COR-L47 (cell line): ENCODE data around the gene IMMP2L.

Experiments used
- DNase-seq: peaks from one replicate; lab custom pipeline; 2025; lab: John Stamatoyannopoulos, UW

IMMP2L gene

GRCh38 chr7:110867771-110868170, 694.5 kb downstream of the IMMP2L start:
- DNase-seq = no peak

- no peak for DNase-seq
Observed at GRCh38 chr7:110863258-110863657, 699.0 kb downstream of the IMMP2L start.

- DNase-seq = no peak
Observed at GRCh38 chr7:110861163-110861562, 701.1 kb downstream of the IMMP2L start.

DNA sequence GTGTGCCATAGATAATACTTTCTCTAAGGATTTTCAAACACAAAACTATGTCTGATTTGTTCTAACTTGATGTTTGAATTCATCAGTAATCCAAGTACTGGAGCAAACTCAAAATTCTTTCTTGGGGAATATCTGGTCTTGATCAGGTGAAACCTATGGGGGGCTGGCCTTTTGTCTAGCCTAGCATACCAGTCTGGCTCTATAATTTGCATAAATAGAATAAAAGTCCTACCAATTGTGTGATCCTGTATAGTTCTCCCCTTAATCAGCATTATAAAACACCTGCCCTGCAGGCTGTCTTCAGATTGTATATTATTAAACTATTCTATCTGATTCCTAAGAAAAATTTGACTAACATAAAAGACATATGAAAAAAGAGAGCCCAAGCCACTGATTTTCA, 705.2 kb downstream of the IMMP2L start:
- no peak for DNase-seq

DNA sequence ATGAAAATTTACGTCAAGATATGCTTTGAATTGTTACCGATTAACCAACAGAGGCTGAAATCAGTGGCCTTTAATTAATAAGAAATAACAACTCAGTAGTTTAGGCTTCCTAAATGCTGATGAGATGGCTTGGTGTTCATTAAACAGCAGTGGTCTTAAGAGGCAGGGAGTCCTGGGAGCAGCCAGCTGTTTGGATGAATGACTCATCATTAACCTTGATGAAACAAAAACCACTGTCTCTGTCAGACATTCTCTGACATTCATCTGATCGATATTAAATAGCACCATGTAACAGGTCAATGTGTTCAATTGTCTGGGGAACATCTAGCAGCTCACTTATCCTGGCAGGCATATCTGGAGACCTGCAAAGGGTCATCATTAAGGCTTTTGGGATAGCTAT, 705.6 kb downstream of the IMMP2L start:
- DNase-seq = no peak

DNA sequence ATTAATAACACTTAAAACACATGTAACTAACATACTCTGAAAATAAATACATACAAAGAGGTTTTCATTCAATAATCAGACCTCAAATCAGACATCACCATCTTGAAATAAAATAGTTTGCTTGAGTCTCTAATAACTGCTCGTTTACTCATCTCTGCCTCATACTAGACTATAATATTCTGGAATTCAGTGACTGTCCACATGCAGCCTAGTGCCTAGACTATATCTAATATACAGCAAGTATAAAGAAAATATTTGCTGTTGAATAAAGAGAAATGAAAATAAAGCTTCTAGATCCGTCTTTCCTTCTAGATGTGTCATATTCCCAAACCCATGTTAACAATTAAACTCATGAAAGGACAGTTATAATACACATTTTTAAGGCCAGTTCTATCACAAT, 707.6 kb downstream of the IMMP2L start:
- DNase-seq = no peak

- DNase-seq = no peak
Observed at GRCh38 chr7:110854166-110854565, 708.1 kb downstream of the IMMP2L start.

DNA sequence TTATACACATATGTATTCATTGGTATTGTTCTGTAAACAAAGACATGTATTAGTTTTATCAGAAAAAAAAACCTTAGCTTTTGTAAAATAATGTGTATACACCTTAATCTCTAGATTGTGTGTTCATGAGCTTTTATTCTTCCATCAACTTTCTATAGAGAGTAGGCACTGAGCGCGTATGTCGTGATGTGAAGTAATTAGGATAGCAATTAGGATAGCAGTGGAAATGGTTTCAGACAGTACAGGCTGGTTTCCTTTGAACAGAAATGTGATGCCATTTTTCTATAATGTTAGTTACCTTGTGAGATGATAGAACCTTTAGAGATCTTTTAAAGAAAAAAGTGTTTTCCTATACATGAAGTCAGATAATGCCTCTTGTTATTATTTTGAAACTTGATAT, 709.0 kb downstream of the IMMP2L start:
- no peak for DNase-seq

DNA sequence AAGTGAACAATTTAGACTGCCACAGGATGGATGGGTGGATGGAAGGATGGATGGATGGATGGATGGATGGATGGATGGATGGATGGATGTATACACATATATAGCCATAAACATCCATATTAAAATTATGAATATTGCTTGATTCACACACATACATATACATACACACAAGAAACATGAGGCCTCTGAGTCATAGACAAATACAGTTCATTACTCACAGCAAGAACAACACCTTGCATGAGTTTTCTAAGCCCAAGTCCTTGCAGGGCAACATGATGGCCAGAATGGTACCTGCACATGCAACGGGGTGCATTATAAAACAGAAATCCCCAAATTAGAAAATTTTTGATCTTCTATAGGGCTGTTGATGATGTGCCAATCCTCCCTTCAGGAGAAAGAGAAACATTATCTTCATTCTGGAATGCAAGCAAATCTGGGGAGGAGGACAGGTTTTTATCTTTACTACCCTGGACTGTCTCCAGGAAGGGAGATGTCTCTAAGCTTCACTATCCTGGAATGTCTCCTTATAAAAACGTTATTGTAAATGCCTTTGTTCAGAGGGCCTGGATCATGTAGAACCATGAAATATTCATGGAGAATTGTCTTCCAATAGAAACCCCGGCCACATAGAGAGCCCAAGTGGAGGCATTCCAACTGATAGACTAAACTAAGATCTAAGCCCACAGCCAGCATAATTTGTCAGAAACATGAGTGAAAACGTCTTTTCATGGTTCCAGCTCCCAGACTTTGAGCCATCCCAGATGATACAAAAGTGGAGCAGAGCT, 709.9 kb downstream of the IMMP2L start:
- DNase-seq = no peak

GRCh38 chr7:110850224-110850623, 712.1 kb downstream of the IMMP2L start:
- DNase-seq = no peak

DNA sequence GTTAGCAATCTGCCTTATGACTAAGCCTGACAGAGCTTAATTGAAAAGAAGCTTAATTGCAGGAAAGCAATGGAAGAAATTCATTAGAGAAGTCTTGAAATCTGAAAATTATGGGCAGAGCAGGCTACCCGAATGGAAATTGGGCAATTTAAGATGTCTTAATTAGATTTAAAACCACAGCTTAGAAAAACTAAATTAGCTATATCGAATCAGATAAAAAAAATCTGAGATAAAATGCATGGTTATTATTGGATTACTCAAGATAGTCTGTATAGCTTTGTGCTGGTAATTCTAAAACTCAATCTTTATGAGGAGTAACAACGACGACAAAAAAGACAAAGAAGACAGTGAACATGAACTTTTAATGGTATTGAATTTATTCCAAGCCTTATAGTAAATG, 719.5 kb downstream of the IMMP2L start:
- DNase-seq = no peak

DNA sequence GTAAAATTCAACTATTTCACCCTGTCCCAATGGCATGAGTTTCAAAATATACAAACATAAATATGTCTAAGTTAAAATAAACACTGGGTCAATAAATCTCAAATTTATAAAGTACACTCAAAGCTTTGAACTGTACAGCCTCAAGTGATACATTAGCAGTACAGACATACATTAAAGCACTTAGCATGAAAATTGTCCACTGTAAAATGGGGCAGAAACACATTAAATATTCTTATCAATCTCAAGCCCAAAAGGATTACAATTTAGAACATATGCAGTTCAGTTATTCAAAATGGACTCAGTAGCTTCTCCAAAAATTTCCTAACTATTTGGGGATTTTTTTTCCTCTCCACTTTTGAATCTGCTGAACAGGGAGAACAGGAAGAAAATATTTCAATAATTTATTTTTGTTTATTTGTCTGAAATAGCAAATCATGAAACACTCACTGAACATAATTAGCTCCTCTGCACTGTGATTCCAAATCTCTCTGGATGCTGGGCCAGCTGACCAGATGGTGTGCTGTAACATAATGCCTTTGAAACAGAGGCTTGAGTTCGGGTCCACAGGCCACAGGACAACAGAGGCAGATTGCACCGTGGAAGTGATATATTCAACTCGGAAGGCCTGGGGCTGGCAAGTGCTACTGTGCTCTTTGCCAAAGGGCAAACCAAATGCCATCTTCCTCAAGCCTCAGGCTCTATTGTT, 720.3 kb downstream of the IMMP2L start:
- no peak for DNase-seq

- peak; percentile 83 for DNase-seq
Observed at GRCh38 chr7:110839866-110840265, 722.4 kb downstream of the IMMP2L start.

DNA sequence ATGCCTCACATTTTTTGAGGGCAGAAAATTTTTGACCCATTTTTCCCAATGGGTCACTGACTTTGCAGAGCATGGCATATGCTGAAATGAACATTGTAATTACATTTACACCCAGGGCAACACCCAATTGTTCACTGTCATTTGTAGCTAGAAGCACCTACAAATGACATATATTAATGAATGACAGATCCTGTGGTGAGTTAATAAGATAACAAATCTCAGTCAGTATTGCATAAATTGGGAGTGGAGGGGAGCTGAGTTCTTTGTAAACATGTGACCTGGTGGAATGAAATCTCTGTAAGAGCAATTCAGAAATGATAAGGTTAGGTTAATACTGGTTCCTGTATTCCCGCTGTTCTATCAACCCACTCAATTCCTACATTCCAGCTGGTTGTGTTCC, 726.4 kb downstream of the IMMP2L start:
- no peak for DNase-seq

DNA sequence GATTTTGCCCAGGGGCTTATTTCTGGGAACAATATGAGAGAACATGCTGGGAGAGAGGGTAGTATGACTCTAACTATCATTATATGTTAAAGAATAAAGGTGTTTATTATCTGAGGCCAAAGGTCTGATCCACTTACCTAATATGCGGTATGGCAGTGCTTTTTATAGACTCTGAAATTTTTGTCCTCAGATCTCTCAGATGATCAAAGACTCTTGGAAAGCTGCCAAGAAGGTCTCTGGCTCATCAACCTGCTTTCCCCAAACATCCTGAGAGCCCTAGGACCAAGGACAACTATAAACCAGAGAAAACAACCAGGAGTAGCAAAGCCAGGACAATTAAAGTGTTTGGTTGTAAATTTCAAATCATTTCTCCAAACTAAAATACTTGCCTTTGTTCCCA, 727.1 kb downstream of the IMMP2L start:
- DNase-seq = peak; percentile 91

DNA sequence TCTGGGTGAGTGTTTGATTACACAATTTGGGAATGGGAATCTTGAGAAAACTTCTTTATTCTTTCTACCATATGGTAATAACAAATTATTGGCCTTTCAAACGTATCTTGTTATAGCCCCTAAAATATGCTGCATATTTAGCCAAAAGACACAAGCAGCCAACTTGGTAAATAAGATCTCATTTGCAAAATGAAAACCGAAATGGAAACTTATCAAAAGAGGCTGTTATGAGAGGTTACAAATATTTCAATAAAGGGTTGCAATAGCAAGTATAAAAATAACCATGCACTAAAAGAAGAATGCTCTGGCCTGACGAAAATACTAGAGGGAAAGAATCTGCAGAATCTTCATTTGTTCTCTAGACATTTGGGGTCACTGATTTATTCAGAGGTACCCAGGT, 730.9 kb downstream of the IMMP2L start:
- no peak for DNase-seq

GRCh38 chr7:110830778-110831177, 731.5 kb downstream of the IMMP2L start:
- no peak for DNase-seq

GRCh38 chr7:110827936-110828335, 734.4 kb downstream of the IMMP2L start:
- no peak for DNase-seq

DNA sequence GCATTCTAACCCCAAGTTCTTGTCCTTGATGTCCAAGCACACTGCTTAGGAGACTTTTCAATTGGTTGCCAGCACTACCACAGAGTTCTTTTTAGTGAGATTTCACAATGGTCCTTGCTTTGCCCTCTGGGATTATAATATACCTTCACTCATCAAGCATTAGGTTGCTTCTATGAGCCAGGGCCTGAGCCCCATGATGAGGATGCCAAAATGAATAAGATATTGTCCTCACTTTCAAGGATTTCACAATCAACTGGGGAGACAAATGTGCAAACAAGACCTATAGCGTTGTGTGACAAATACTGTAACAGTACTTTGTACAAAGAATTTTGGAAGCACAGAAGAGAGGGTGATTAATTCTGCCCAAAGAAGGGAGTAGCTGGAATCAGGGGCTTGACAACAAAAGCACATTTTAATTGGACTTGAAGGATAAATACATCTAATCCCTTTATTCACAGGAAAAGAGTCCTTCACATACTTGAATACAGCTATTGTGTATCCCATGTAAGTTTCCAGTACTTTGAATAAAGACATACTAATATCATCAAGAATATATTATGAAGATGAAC, 734.9 kb downstream of the IMMP2L start:
- DNase-seq = no peak

GRCh38 chr7:110813986-110814385, 748.3 kb downstream of the IMMP2L start:
- DNase-seq = no peak

- no peak for DNase-seq
Observed at GRCh38 chr7:110809832-110810231, 752.5 kb downstream of the IMMP2L start.

- no peak for DNase-seq
Observed at GRCh38 chr7:110808361-110808760, 753.9 kb downstream of the IMMP2L start.

GRCh38 chr7:110804501-110804900, 757.8 kb downstream of the IMMP2L start:
- DNase-seq = no peak
